Right kidney (tissue), 1 donor: ENCODE results near the gene CCNJ.

Source experiments
- DNase-seq: peaks from one replicate; pipeline ENCODE4 v3.0.0-alpha.2; 2016

The CCNJ gene

GRCh38 chr10:96053985-96054384, 10.6 kb downstream of the CCNJ start:
- no peak for DNase-seq

- no peak for DNase-seq
These were observed 13.4 kb downstream of the CCNJ start for GRCh38 chr10:96056787-96057186.

- DNase-seq: no peak
These were observed 17.8 kb downstream of the CCNJ start for GRCh38 chr10:96061232-96061631.

- no peak for DNase-seq
These were observed 29.3 kb downstream of the CCNJ start for GRCh38 chr10:96072674-96073073.

- DNase-seq: no peak
These were observed 30.3 kb downstream of the CCNJ start for GRCh38 chr10:96073722-96074121.

GRCh38 chr10:96074776-96075175, 31.4 kb downstream of the CCNJ start:
- DNase-seq: no peak

GRCh38 chr10:96075977-96076376, 32.6 kb downstream of the CCNJ start:
- DNase-seq: no peak

GRCh38 chr10:96077156-96077555, 33.8 kb downstream of the CCNJ start:
- no peak for DNase-seq

- DNase-seq: no peak
These were observed 38.8 kb downstream of the CCNJ start for GRCh38 chr10:96082153-96082552.

GRCh38 chr10:96082748-96083147, 39.4 kb downstream of the CCNJ start:
- no peak for DNase-seq

GRCh38 chr10:96089116-96089515, 45.7 kb downstream of the CCNJ start:
- no peak for DNase-seq

GRCh38 chr10:96089670-96090462, 46.5 kb downstream of the CCNJ start:
- DNase-seq: peak; percentile 90

GRCh38 chr10:96090463-96090800, 47.0 kb downstream of the CCNJ start:
- DNase-seq: no peak

- no peak for DNase-seq
These were observed 49.8 kb downstream of the CCNJ start for GRCh38 chr10:96092999-96093767.

GRCh38 chr10:96093948-96094347, 50.6 kb downstream of the CCNJ start:
- no peak for DNase-seq

- no peak for DNase-seq
These were observed 53.6 kb downstream of the CCNJ start for GRCh38 chr10:96096958-96097357.

GRCh38 chr10:96097865-96098264, 54.5 kb downstream of the CCNJ start:
- DNase-seq: no peak

GRCh38 chr10:96107623-96108038, 64.2 kb downstream of the CCNJ start:
- DNase-seq: no peak
